Measurements from ENCODE around the gene SPINK4. TPM values are rescaled to one million over a fixed set of nuclear protein-coding genes. Genes with fewer than 3 reads are reported as not detected.

The SPINK4 gene
- total RNA-seq, 1 experiment from 2014 or later, result not detected

GRCh38 chr9:33249983-33250382, 10.0 kb downstream of the SPINK4 start:
- Histone ChIP-seq H4K20me1 (ENCODE audit: insufficient read depth) (no peaks in the 10 kb centered on the region), H3K9me3 (ENCODE audit: control insufficient read depth in 1 of 2, insufficient read depth in 1 of 2, low read depth in 1 of 2, low read length in 2 of 2) (no peaks in the 10 kb centered on the region), H3K4me1 (ENCODE audit: control insufficient read depth in 1 of 2, insufficient read depth in 2 of 2, low read length in 2 of 2) (no peaks in the 10 kb centered on the region), H3K27ac (ENCODE audit: low read depth, low read length) (no peak overlapping the region), H3K27me3 (ENCODE audit: insufficient read depth, low read length) (no peaks in the 10 kb centered on the region), H3K4me3 (replicated peaks in 1 of 2; ENCODE audit: low read depth in 1 of 2, low read length in 2 of 2) (no peak overlapping the region), H3K36me3 (ENCODE audit: control insufficient read depth in 1 of 2, insufficient read depth in 2 of 2, low read length in 2 of 2) (peaks cover 18 to 21% of the 10 kb centered on the region in 2 experiments; a peak in 3 of 4 replicates), H3K79me2 (ENCODE audit: insufficient read depth, low read length) (no peaks in the 10 kb centered on the region), H2AFZ (ENCODE audit: low read depth, low read length, poor library complexity, severe bottlenecking) (no peak overlapping the region), H3K9ac (ENCODE audit: low read length) (no peak overlapping the region), H3K4me2 (ENCODE audit: low read length) (no peak overlapping the region), H3K9me2 (ENCODE audit: insufficient read depth) (no peaks in the 10 kb centered on the region)
- ChIA-PET RAD21 (ENCODE audit: low non-redundant PET in 1 of 2, low total read pairs in 2 of 2, uncharacterized antibody in 2 of 2, unreplicated experiment in 2 of 2) (no interaction called here), POLR2A (no interaction called here), CTCF (no interaction called here)
- BruUV-seq (replicated peaks), result no TSS peak
- no peak for DNase-seq (ENCODE audit: low read depth, low spot score)
- no peak for ATAC-seq
- TF ChIP-seq RAD21 (IDR thresholded peaks at IDR 0.05; ENCODE audit: low read depth) (no peak), ZNF274 (IDR thresholded peaks at IDR 0.05; ENCODE audit: low read depth, low read length) (no peak), EZH2phosphoT487 (IDR thresholded peaks at IDR 0.05; ENCODE audit: borderline replicate concordance) (no peak), POLR2AphosphoS5 (IDR thresholded peaks at IDR 0.05; ENCODE audit: low read depth, low read length) (no peak), CEBPB (IDR thresholded peaks at IDR 0.05; ENCODE audit: low read depth) (no peak), ZBTB33 (IDR thresholded peaks at IDR 0.05; ENCODE audit: extremely low read depth, insufficient replicate concordance, low read length) (no peak), ELF1 (IDR thresholded peaks at IDR 0.05; ENCODE audit: borderline replicate concordance, low read depth) (no peak), EZH2 (IDR thresholded peaks at IDR 0.05) (no peak), SP1 (IDR thresholded peaks at IDR 0.05; ENCODE audit: low read depth) (no peak), TCF7L2 (IDR thresholded peaks at IDR 0.05; ENCODE audit: borderline replicate concordance, extremely low read depth, insufficient read depth, insufficient read length) (no peak), CTCF (IDR thresholded peaks at IDR 0.05 in 2 of 3, conservative IDR thresholded peaks at IDR 0.05 in 1 of 3; ENCODE audit: borderline replicate concordance in 1 of 3, insufficient read depth in 1 of 3, low read depth in 2 of 3, low read length in 2 of 3) (no peak), REST (IDR thresholded peaks at IDR 0.05; ENCODE audit: low read depth) (no peak), FOSL1 (IDR thresholded peaks at IDR 0.05; ENCODE audit: low read depth) (no peak)
- TF ChIP-seq, protein P1, sequence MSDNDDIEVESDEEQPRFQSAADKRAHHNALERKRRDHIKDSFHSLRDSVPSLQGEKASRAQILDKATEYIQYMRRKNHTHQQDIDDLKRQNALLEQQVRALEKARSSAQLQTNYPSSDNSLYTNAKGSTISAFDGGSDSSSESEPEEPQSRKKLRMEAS (IDR thresholded peaks at IDR 0.05), result no peak
- TF ChIP-seq, protein P2, sequence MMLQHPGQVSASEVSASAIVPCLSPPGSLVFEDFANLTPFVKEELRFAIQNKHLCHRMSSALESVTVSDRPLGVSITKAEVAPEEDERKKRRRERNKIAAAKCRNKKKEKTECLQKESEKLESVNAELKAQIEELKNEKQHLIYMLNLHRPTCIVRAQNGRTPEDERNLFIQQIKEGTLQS (IDR thresholded peaks at IDR 0.05), result no peak
- intact Hi-C loops (cut with micrococcal nuclease), result no loop called here

Measured in HCT116 (cell line).